PC-9 (cell line): ENCODE data around the gene DNAJC17. TPM values are rescaled to one million over a fixed set of nuclear protein-coding genes. Genes with fewer than 3 reads are reported as not detected.

Experiments
- BruUV-seq: library from RNA; stranded (reverse); fragments of 400-500 nt; replicated peaks from 2 replicates; lab custom pipeline; 2021; lab: Mats Ljungman, UMichigan
- CTCF ChIA-PET: fragments of 300-600 bp; sonication (Branson Sonifier 250); formaldehyde crosslinking; loops from one replicate; lab custom pipeline; 2022; ENCODE audit warnings: antibody characterized with exemption; lab: Charles Lee
- POLR2A ChIA-PET: fragments of 300-600 bp; sonication (Branson Sonifier 250); formaldehyde crosslinking; loops from one replicate; lab custom pipeline; 2022; ENCODE audit warnings: antibody characterized with exemption; ENCODE audit not compliant: unreplicated experiment; lab: Charles Lee
- DNase-seq, 2 experiments: peaks; one replicate each; pipeline versions ENCODE4 v3.0.0 to v3.0.0-alpha.2; 2015 to 2022; ENCODE audit warnings: mixed read lengths in 1 of 2
- H2AFZ ChIP-seq: fragments of 200-600 bp; sonication (generic); 2 replicates; pipeline ENCODE4 v1.8.1; 2017; ENCODE audit warnings: antibody characterized with exemption
- H3F3A ChIP-seq: fragments of 200-600 bp; sonication (generic); 2 replicates; pipeline ENCODE4 v1.8.1; 2017; ENCODE audit warnings: antibody characterized with exemption, mild to moderate bottlenecking, low read depth; ENCODE audit not compliant: insufficient read depth
- H3K27ac ChIP-seq: fragments of 200-600 bp; sonication (generic); 2 replicates; pipeline ENCODE4 v1.6.1; 2016; ENCODE audit warnings: mixed run types
- H3K27me3 ChIP-seq: fragments of 200-600 bp; sonication (generic); 2 replicates; pipeline ENCODE4 v1.6.1; 2016; ENCODE audit warnings: low read depth, mixed run types; ENCODE audit not compliant: insufficient read depth
- H3K36me3 ChIP-seq: fragments of 200-600 bp; sonication (generic); 2 replicates; pipeline ENCODE4 v1.6.1; 2016; ENCODE audit warnings: low read depth, mixed run types
- H3K4me1 ChIP-seq: fragments of 200-600 bp; sonication (generic); replicated peaks from 2 replicates; pipeline ENCODE4 v1.6.1; 2016; ENCODE audit warnings: mixed run types; ENCODE audit not compliant: insufficient read depth
- H3K4me2 ChIP-seq: fragments of 200-600 bp; sonication (generic); 2 replicates; pipeline ENCODE4 v1.6.1; 2017; ENCODE audit warnings: mixed run types
- H3K4me3 ChIP-seq: fragments of 200-600 bp; sonication (generic); 2 replicates; pipeline ENCODE4 v1.6.1; 2016; ENCODE audit warnings: mixed run types
- H3K79me2 ChIP-seq: fragments of 200-600 bp; sonication (generic); 2 replicates; pipeline ENCODE4 v1.6.1; 2017; ENCODE audit warnings: low read depth, mixed run types
- H3K9me2 ChIP-seq: fragments of 200-600 bp; sonication (generic); 2 replicates; pipeline ENCODE4 v1.8.1; 2017; ENCODE audit warnings: mild to moderate bottlenecking; ENCODE audit not compliant: insufficient read depth
- H3K9me3 ChIP-seq: fragments of 200-600 bp; sonication (generic); 2 replicates; pipeline ENCODE4 v1.8.1; 2016; ENCODE audit warnings: low read depth; ENCODE audit not compliant: insufficient read depth
- H4K20me1 ChIP-seq: fragments of 200-600 bp; sonication (generic); 2 replicates; pipeline ENCODE4 v1.8.1; 2017; ENCODE audit not compliant: insufficient read depth
- CTCF ChIP-seq: fragments of 200-600 bp; sonication (generic); conservative IDR thresholded peaks from 2 replicates; pipeline ENCODE4 v1.6.1; 2017; ENCODE audit warnings: mixed run types, antibody characterized with exemption, mild to moderate bottlenecking, moderate library complexity
- EZH2 ChIP-seq: fragments of 200-600 bp; sonication (generic); IDR thresholded peaks from 2 replicates; pipeline ENCODE4 v1.8.0; 2017; ENCODE audit warnings: antibody characterized with exemption, low read depth
- intact Hi-C: fragments of 100-400 bp; cut with micrococcal nuclease; formaldehyde crosslinking; loops from one replicate; pipeline ENCODE4 v1.10.0; 2022; ENCODE audit not compliant: unreplicated experiment
- total RNA-seq: library from RNA; stranded (reverse); gene quantifications from 2 replicates; pipeline ENCODE4 v1.2.3, GENCODE V29; 2021

The DNAJC17 gene
- total RNA-seq, 1 experiment from 2014 or later: 27.4 TPM

- H3K27me3 ChIP-seq: no peaks in the 10 kb centered on the region
- H3K79me2 ChIP-seq: no peaks in the 10 kb centered on the region
- no peak for DNase-seq
- no peaks in the 10 kb centered on the region for H3K9me3 ChIP-seq
- H3K4me3 ChIP-seq: no peak overlapping the region
- H3K9me2 ChIP-seq: no peaks in the 10 kb centered on the region
- CTCF ChIA-PET: no interaction called here
- H3F3A ChIP-seq: peaks cover 14% of the 10 kb centered on the region
- no peaks in the 10 kb centered on the region for H4K20me1 ChIP-seq
- no peak overlapping the region for H3K27ac ChIP-seq
- intact Hi-C loops: no loop called here
- no TSS peak for BruUV-seq
- no peak for TF ChIP-seq CTCF
- TF ChIP-seq EZH2: no peak
- no peaks in the 10 kb centered on the region for H3K36me3 ChIP-seq
- H3K4me2 ChIP-seq: no peak overlapping the region
- POLR2A ChIA-PET: no interaction called here
- H3K4me1 ChIP-seq: peaks cover 28% of the 10 kb centered on the region
- H2AFZ ChIP-seq: no peak overlapping the region
Observed at GRCh38 chr15:40762919-40763800, 44.1 kb downstream of the DNAJC17 start.

- Histone ChIP-seq H3K9me3 (no peaks in the 10 kb centered on the region), H3K4me1 (peaks cover 8% of the 10 kb centered on the region), H3K27ac (no peak overlapping the region), H3K79me2 (no peaks in the 10 kb centered on the region), H3K27me3 (no peaks in the 10 kb centered on the region), H3F3A (peaks cover 3% of the 10 kb centered on the region), H3K4me2 (no peak overlapping the region), H3K4me3 (no peak overlapping the region), H4K20me1 (no peaks in the 10 kb centered on the region), H2AFZ (no peak overlapping the region), H3K9me2 (no peaks in the 10 kb centered on the region), H3K36me3 (no peaks in the 10 kb centered on the region)
- CTCF ChIA-PET: no interaction called here
- no peak for TF ChIP-seq CTCF
- no peak for TF ChIP-seq EZH2
- no TSS peak for BruUV-seq
- intact Hi-C loops: no loop called here
- POLR2A ChIA-PET: no interaction called here
- DNase-seq: no peak
Observed at GRCh38 chr15:40759961-40760360, 47.3 kb downstream of the DNAJC17 start.

GRCh38 chr15:40756938-40757337 is 50.3 kb downstream of the DNAJC17 start:
- 0 out of 2 replicates have a peak, but pooled peaks cover 17% of the 10 kb centered on the region for H3K79me2 ChIP-seq
- ChIA-PET CTCF (no interaction called here), POLR2A (interaction anchor here (0.6 kb wide), 1 partner anchor 20 kb away, joined by 3 read pairs; no protein-coding TSS in a partner anchor)
- H3K4me3 ChIP-seq: no peak overlapping the region
- H3K36me3 ChIP-seq: no peaks in the 10 kb centered on the region
- BruUV-seq: no TSS peak
- no peaks in the 10 kb centered on the region for H3F3A ChIP-seq
- no peaks in the 10 kb centered on the region for H3K9me3 ChIP-seq
- no peaks in the 10 kb centered on the region for H3K9me2 ChIP-seq
- TF ChIP-seq CTCF (no peak), EZH2 (no peak)
- no peaks in the 10 kb centered on the region for H4K20me1 ChIP-seq
- no peak for DNase-seq
- intact Hi-C loops: no loop called here
- H3K4me1 ChIP-seq: peaks cover 12% of the 10 kb centered on the region; the same call in 1 of the 2 replicates
- no peak overlapping the region for H3K27ac ChIP-seq
- no peaks in the 10 kb centered on the region for H3K27me3 ChIP-seq
- no peak overlapping the region for H2AFZ ChIP-seq
- no peak overlapping the region for H3K4me2 ChIP-seq
